ENCODE data around the gene PUS7L.
"Not testable (repeated sequence)": the region's sequence is repeated elsewhere in the genome, so short reads cannot be mapped to it uniquely, and the experiment has no call there.

PUS7L gene

GRCh38 chr12:43733687-43734086 lies 24.9 kb downstream of the PUS7L start:
- Mint-ChIP-seq H3K4me1 (no peaks in the 10 kb centered on the region), H3K27ac (no peak overlapping the region), H3K27me3 (no peaks in the 10 kb centered on the region), H3K9me3 (no peaks in the 10 kb centered on the region), H3K4me3 (no peak overlapping the region), H3K36me3 (peaks cover 20 to 33% of the 10 kb centered on the region in 2 donors)
- DNase-seq (no peak), ATAC-seq (replicated peaks) (no peak)

DNA sequence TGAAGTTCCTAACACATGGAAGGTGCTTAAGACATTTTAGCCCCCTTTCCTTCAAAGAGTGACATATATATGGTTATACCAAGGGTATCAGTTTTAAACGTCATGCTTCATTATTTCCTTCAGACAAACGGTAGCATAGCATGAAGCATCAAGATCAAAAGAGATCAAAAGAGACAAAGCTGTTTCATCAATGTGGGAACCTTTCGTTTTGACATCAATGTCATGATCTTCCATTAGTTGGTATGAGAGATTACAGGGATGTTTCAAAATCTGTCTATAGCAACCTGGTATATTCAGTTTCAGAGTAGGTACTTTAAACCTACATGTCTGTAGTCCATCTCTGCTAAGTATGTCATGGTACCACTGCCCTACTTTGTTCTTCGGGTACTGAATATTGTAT lies 28.3 kb downstream of the PUS7L start:
- Mint-ChIP-seq H3K9me3 (no peaks in the 10 kb centered on the region), H3K27me3 (no peaks in the 10 kb centered on the region), H3K36me3 (peaks cover 23 to 44% of the 10 kb centered on the region in 2 donors), H3K4me3 (no peak overlapping the region), H3K27ac (no peak overlapping the region), H3K4me1 (no peaks in the 10 kb centered on the region)
- ATAC-seq (replicated peaks) (no peak), DNase-seq (no peak)

GRCh38 chr12:43728698-43729097 lies 29.9 kb downstream of the PUS7L start:
- Mint-ChIP-seq H3K9me3 (no peaks in the 10 kb centered on the region), H3K27ac (no peak overlapping the region), H3K4me1 (no peaks in the 10 kb centered on the region), H3K27me3 (no peaks in the 10 kb centered on the region), H3K4me3 (no peak overlapping the region), H3K36me3 (peaks cover 18 to 38% of the 10 kb centered on the region in 2 donors)
- ATAC-seq (replicated peaks) (no peak), DNase-seq (no peak)

DNA sequence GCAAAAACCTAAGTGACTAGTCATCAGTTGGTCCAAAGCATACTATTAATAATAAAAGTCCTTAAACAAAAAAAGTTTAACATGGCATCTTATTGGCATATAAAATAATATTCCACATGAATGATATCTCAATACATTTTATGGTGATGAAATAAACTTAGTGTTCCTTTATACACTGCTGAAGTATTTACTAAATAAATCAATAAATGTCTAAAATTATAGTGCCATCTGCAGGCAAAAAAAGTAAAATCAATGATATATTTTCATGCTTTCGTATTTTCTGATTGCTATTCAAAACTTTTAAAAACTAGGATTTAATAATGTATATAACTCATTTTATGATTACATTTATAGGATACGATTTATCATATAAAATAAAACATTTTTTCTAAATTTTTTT lies 30.5 kb downstream of the PUS7L start:
- H3K4me1 Mint-ChIP-seq, result no peaks in the 10 kb centered on the region
- no peaks in the 10 kb centered on the region for H3K9me3 Mint-ChIP-seq
- ATAC-seq (replicated peaks) (no peak), DNase-seq (no peak)
- H3K36me3 Mint-ChIP-seq, result peaks cover 18 to 38% of the 10 kb centered on the region in 2 donors
- no peaks in the 10 kb centered on the region for H3K27me3 Mint-ChIP-seq
- no peak overlapping the region for H3K27ac Mint-ChIP-seq
- H3K4me3 Mint-ChIP-seq, result no peak overlapping the region

DNA sequence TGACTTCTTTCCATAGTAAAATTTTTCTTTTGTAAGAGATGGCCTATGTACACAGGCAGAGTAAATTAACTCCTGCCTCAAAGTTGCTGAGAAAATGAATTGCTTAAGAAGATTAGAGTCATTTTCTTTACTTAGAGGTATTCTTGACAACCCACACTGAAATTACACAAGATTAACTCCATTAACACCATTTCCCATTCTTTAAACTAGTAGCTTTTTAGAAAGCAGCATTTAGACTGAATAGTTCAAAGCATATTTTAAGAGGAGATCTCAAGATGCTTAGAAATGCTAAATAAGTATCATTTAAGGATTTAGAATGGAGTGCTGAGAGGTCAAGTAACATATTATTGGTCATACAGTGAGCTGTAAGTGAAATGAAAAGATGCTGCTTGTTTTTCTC lies 35.5 kb downstream of the PUS7L start:
- DNase-seq (no peak), ATAC-seq (replicated peaks) (no peak)
- H3K9me3 Mint-ChIP-seq, result no peaks in the 10 kb centered on the region
- peaks cover 7 to 21% of the 10 kb centered on the region in 2 donors for H3K36me3 Mint-ChIP-seq
- no peak overlapping the region for H3K4me3 Mint-ChIP-seq
- no peaks in the 10 kb centered on the region for H3K4me1 Mint-ChIP-seq
- no peaks in the 10 kb centered on the region for H3K27me3 Mint-ChIP-seq
- no peak overlapping the region for H3K27ac Mint-ChIP-seq

- no peaks in the 10 kb centered on the region for H3K9me3 Mint-ChIP-seq
- H3K4me1 Mint-ChIP-seq, result no peaks in the 10 kb centered on the region
- DNase-seq (no peak), ATAC-seq (replicated peaks) (no peak)
- H3K27me3 Mint-ChIP-seq, result no peaks in the 10 kb centered on the region
- no peak overlapping the region for H3K4me3 Mint-ChIP-seq
- peaks cover 7 to 21% of the 10 kb centered on the region in 2 donors for H3K36me3 Mint-ChIP-seq
- no peak overlapping the region for H3K27ac Mint-ChIP-seq
Observed at GRCh38 chr12:43722621-43723020, 36.0 kb downstream of the PUS7L start.

DNA sequence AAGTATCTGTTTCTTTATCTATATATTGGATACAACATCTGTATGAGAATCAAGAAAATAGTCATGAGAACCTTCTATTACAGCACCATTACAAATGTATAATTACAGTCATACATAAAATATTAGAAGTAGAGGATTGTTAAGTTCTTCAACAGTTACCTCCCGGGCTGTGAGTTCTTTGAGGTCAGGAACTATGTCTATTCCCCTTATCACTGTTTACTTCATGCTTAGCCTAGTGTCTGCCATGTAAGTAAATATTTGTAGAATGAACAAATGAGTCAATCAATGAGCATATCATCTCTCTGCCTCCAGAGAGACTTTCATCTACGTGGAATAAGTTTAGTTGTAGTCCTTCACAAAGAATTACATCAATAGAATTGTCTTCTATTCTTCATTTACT lies 47.2 kb downstream of the PUS7L start:
- ATAC-seq (replicated peaks) (no peak), DNase-seq (no peak)
- no peaks in the 10 kb centered on the region for H3K4me1 Mint-ChIP-seq
- H3K9me3 Mint-ChIP-seq, result peaks cover 6 to 17% of the 10 kb centered on the region in 2 donors
- no peaks in the 10 kb centered on the region for H3K36me3 Mint-ChIP-seq
- H3K4me3 Mint-ChIP-seq, result no peak overlapping the region
- H3K27me3 Mint-ChIP-seq, result peaks cover 28 to 29% of the 10 kb centered on the region in 2 donors
- no peak overlapping the region for H3K27ac Mint-ChIP-seq

DNA sequence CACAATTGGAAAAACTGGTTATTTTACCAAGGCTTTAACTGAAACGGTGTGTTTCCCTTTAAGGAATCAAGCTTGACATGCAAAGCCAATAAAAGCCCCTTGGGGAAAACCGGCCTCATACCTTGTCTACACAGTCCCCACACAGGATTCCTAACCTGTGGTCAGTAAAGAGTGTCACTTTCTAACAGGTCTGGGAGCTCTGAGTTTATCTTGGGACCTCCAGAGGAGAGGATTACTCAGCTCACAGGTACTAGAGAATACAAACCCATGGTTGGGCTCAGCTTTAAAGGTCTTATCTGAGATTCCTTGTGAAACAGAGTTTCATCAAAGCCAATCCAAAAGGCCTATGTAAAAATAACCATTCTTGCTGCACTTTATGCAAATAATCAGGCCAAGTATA lies 54.8 kb downstream of the PUS7L start:
- not testable (repeated sequence) for H3K27ac Mint-ChIP-seq; H3K4me3 Mint-ChIP-seq; H3K27me3 Mint-ChIP-seq; H3K4me1 Mint-ChIP-seq; ATAC-seq (replicated peaks); H3K36me3 Mint-ChIP-seq; DNase-seq
- peaks cover 8 to 17% of the 10 kb centered on the region in 2 donors for H3K9me3 Mint-ChIP-seq

- H3K9me3 Mint-ChIP-seq; H3K27ac Mint-ChIP-seq; H3K36me3 Mint-ChIP-seq; H3K4me3 Mint-ChIP-seq; ATAC-seq (replicated peaks); H3K4me1 Mint-ChIP-seq; DNase-seq; H3K27me3 Mint-ChIP-seq: not testable (repeated sequence)
Observed at GRCh38 chr12:43701194-43701593, 57.4 kb downstream of the PUS7L start.

DNA sequence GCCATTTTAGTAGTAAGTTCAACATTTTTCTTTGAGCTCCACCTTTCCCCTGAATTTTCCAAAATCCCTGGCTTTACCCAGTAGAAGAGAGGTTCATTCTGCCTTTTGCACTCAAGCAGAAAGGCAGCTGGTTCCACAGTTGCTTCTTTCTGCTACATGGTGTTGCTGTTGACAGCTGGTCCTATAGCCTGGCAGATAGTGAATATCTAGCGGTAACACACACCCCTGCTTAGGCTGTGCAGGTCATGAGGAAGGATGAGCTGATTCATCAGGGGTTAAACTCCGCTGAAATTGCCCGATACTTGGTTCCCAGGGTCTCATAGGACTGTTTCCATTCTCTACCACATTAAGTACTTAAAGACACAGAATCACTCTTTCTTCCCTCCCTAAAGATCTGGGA lies 62.4 kb downstream of the PUS7L start:
- Mint-ChIP-seq H3K36me3 (no peaks in the 10 kb centered on the region), H3K9me3 (no peaks in the 10 kb centered on the region), H3K27me3 (no peaks in the 10 kb centered on the region), H3K4me1 (peaks cover 0 to 2% of the 10 kb centered on the region in 2 donors), H3K4me3 (no peak overlapping the region), H3K27ac (no peak overlapping the region)
- no peak for ATAC-seq (replicated peaks)
- no peak for DNase-seq

- DNase-seq (no peak), ATAC-seq (replicated peaks) (no peak)
- Mint-ChIP-seq H3K27ac (no peak overlapping the region), H3K4me3 (no peak overlapping the region), H3K4me1 (peaks cover 0 to 2% of the 10 kb centered on the region in 2 donors), H3K27me3 (no peaks in the 10 kb centered on the region), H3K36me3 (no peaks in the 10 kb centered on the region), H3K9me3 (no peaks in the 10 kb centered on the region)
Observed at GRCh38 chr12:43694879-43695278, 63.7 kb downstream of the PUS7L start.

GRCh38 chr12:43692064-43692463 lies 66.5 kb downstream of the PUS7L start:
- no peak for DNase-seq
- peaks cover 0 to 1% of the 10 kb centered on the region in 2 donors for H3K36me3 Mint-ChIP-seq
- no peak for ATAC-seq (replicated peaks)
- no peaks in the 10 kb centered on the region for H3K9me3 Mint-ChIP-seq
- no peaks in the 10 kb centered on the region for H3K27me3 Mint-ChIP-seq
- H3K27ac Mint-ChIP-seq, result no peak overlapping the region
- H3K4me1 Mint-ChIP-seq, result peaks cover 0 to 2% of the 10 kb centered on the region in 2 donors
- H3K4me3 Mint-ChIP-seq, result no peak overlapping the region

GRCh38 chr12:43685491-43685890 lies 73.1 kb downstream of the PUS7L start:
- H3K4me1 Mint-ChIP-seq; H3K27ac Mint-ChIP-seq; H3K27me3 Mint-ChIP-seq; DNase-seq; H3K9me3 Mint-ChIP-seq; ATAC-seq (replicated peaks); H3K36me3 Mint-ChIP-seq; H3K4me3 Mint-ChIP-seq: not testable (repeated sequence)

- Mint-ChIP-seq H3K27ac (no peak overlapping the region), H3K9me3 (peaks cover 5 to 8% of the 10 kb centered on the region in 2 donors), H3K4me1 (no peaks in the 10 kb centered on the region), H3K36me3 (no peaks in the 10 kb centered on the region), H3K27me3 (peaks cover 15 to 22% of the 10 kb centered on the region in 2 donors), H3K4me3 (no peak overlapping the region)
- peak; percentile 50 to 67 for ATAC-seq (replicated peaks)
- DNase-seq, result no peak
Observed at GRCh38 chr12:43676183-43676813, 82.3 kb downstream of the PUS7L start.

DNA sequence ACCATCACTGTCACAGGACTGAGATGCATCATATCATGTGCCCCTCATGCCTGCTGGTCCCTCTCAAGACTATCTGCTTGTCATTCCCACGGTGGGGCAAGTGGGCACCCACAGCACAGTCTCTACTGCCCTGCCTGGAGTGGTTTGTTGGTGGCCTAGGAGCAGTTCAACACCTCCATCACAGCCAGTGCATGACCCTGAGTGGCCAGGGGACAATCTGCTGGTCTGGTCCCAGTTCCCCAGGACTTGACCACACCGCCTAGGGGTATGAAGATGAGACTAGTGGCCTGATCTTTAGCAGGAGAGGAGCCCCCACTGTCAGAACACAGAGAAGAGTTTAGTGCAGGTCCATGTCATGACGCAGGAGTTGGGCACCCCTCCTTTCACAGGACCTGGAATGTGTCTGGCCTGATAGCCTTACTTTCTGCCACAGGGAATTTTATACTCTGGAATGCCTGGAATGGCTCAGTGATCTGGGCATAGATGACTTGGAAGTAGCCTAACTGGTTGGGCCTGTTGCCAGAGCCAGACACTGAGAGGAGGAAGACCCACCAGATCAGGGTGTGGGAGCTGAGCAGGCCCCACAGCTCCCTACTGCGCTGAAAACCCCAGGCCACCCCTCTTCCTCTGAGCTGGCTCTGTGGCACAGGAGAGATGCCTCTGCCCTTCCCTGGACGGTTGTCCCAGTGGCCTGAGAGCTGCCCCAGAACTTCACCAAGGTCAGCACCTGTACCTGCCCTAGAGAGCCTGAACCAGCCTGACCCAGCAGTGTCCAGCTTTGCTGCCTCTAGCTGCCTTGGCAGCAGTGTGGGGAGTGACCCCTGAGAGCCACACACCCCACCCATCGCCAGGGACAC lies 83.3 kb downstream of the PUS7L start:
- Mint-ChIP-seq H3K27me3 (peaks cover 15 to 22% of the 10 kb centered on the region in 2 donors), H3K27ac (no peak overlapping the region), H3K9me3 (peaks cover 5 to 8% of the 10 kb centered on the region in 2 donors), H3K36me3 (no peaks in the 10 kb centered on the region), H3K4me3 (no peak overlapping the region), H3K4me1 (no peaks in the 10 kb centered on the region)
- DNase-seq (no peak), ATAC-seq (replicated peaks) (peak in 1 of 2 donors; percentile 7)

Measured in stimulated activated naive B cell treated with anti-CD40 and anti-IgM and Interleukin-4, amounts not matched to agents 10 μg/mL and 1 μg/mL and 100 μg/mL, for 72 hours (primary cell).